Muscle of leg (tissue), 16 donors: ENCODE data around the gene KRTAP20-3. TPM values are rescaled to one million over a fixed set of nuclear protein-coding genes. Genes with fewer than 3 reads are reported as not detected.

Experiments used
- DNase-seq: peaks from one replicate; pipeline ENCODE4 v3.0.0; 2013
- H3K27ac ChIP-seq: one replicate; pipeline ENCODE4 v1.5.1; 2013; ENCODE audit warnings: mild to moderate bottlenecking, low read length, control low read depth
- H3K27me3 ChIP-seq: one replicate; pipeline ENCODE4 v1.6.1; 2013; ENCODE audit warnings: low read length; ENCODE audit not compliant: control insufficient read depth, insufficient read depth
- H3K36me3 ChIP-seq: one replicate; pipeline ENCODE4 v1.6.1; 2013; ENCODE audit warnings: low read length; ENCODE audit not compliant: control insufficient read depth, insufficient read depth
- H3K4me1 ChIP-seq: one replicate; pipeline ENCODE4 v1.6.1; 2013; ENCODE audit warnings: low read length; ENCODE audit not compliant: control insufficient read depth, insufficient read depth
- H3K4me3 ChIP-seq: one replicate; pipeline ENCODE4 v1.5.1; 2013; ENCODE audit warnings: low read length, control low read depth
- H3K9me3 ChIP-seq: replicated peaks from 2 replicates; pipeline ENCODE4 v1.6.1; 2013; ENCODE audit warnings: low read depth, low read length; ENCODE audit not compliant: control insufficient read depth
- WGBS: methylation state at CpG from one replicate; pipeline ENCODE4 v1.1.5; 2013; ENCODE audit warnings: missing lambda C conversion rate; ENCODE audit not compliant: insufficient coverage; 5-methylcytosine and 5-hydroxymethylcytosine counted together
- long read RNA-seq, 11 donors: transcript quantifications; one replicate each; lab custom pipeline, GENCODE V29; 2026
- polyA plus RNA-seq, 8 donors: library from polyadenylated mRNA; unstranded; fragments of 120-200 nt; gene quantifications; one replicate each; pipeline versions ENCODE4 v1.2.1 to v1.2.3, GENCODE V29; 2013; ENCODE audit warnings: inconsistent platforms in 1 of 8, low replicate concordance in 1 of 8; ENCODE audit not compliant: insufficient read length in 8 of 8, insufficient read depth in 1 of 8
- total RNA-seq: library from RNA; stranded (reverse); fragments of 120-200 nt; gene quantifications from one replicate; pipeline ENCODE4 v1.2.4, GENCODE V29; 2013

The KRTAP20-3 gene
- total RNA-seq (not detected), polyA plus RNA-seq (not detected)
- long read RNA-seq, donor 1 = 0 reads
- long read RNA-seq, donor 2 = 0 reads
- long read RNA-seq, donor 3 = 0 reads
- long read RNA-seq, donor 4 = 0 reads
- long read RNA-seq, donor 5 = 0 reads
- long read RNA-seq, donor 6 = 0 reads
- long read RNA-seq, donor 7 = 0 reads
- long read RNA-seq, donor 8 = 0 reads
- long read RNA-seq, donor 9 = 0 reads
- long read RNA-seq, donor 10 = 0 reads
- long read RNA-seq, donor 11 = 0 reads

DNA sequence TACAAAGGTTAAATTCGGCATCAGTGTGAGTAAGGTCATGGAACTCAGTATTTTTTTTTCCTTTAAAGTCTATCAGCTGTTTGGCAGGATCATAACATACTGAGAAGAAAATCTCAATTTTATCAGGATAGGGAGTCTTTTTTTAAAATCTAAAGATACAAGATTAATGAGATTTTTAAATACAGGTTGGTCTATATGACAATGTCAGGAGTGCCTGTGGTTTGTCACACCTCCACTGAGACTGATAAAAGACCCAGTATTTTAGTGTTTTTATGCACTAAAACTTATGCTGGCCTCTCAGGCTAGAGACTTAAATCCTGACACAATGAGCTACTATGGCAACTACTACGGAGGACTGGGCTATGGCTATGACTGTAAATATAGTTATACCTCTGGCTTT is at the start of gene KRTAP20-3:
Gene KRTAP20-3, plus strand, starts transcription at position 301 of the 400 bp plus-strand sequence.
- no peak for DNase-seq
- Histone ChIP-seq H3K36me3 (no peaks in the 10 kb centered on the region), H3K27ac (no peak within 1 kb of the TSS), H3K4me1 (no peaks in the 10 kb centered on the region), H3K9me3 (peaks cover 2% of the 10 kb centered on the region), H3K27me3 (no peaks in the 10 kb centered on the region), H3K4me3 (no peak within 1 kb of the TSS)
- no CpG with 5 or more reads among the region's 2 CpGs for WGBS

- no peaks in the 10 kb centered on the region for H3K27me3 ChIP-seq
- H3K4me3 ChIP-seq = no peak within 1 kb of the TSS
- H3K36me3 ChIP-seq = no peaks in the 10 kb centered on the region
- DNase-seq = no peak
- 95% methylated on average over 6 of the region's 6 CpGs for WGBS
- H3K4me1 ChIP-seq = no peaks in the 10 kb centered on the region
- H3K9me3 ChIP-seq = no peaks in the 10 kb centered on the region
- no peak within 1 kb of the TSS for H3K27ac ChIP-seq
Observed at GRCh38 chr21:30598802-30599201, 43.9 kb upstream of the KRTAP20-3 start, which contains the start of gene KRTAP6-2. Gene KRTAP6-2 (minus strand): TSS chr21:30598902. CDS start chr21:30598874, 28 bp downstream.

GRCh38 chr21:30600787-30601186 is 41.9 kb upstream of the KRTAP20-3 start, which contains the start of gene KRTAP22-1:
Gene KRTAP22-1 (plus strand): TSS chr21:30601087.
- H3K4me1 ChIP-seq = no peaks in the 10 kb centered on the region
- H3K27me3 ChIP-seq = no peaks in the 10 kb centered on the region
- no peak within 1 kb of the TSS for H3K4me3 ChIP-seq
- no peaks in the 10 kb centered on the region for H3K36me3 ChIP-seq
- H3K9me3 ChIP-seq = no peaks in the 10 kb centered on the region
- H3K27ac ChIP-seq = no peak within 1 kb of the TSS
- DNase-seq = no peak
- no CpG with 5 or more reads among the region's 1 CpG for WGBS

GRCh38 chr21:30605968-30606367 is 36.7 kb upstream of the KRTAP20-3 start:
- Histone ChIP-seq H3K27ac (no peak overlapping the region), H3K36me3 (no peaks in the 10 kb centered on the region), H3K27me3 (no peaks in the 10 kb centered on the region), H3K4me3 (no peak overlapping the region), H3K4me1 (no peaks in the 10 kb centered on the region), H3K9me3 (no peaks in the 10 kb centered on the region)
- 94% methylated on average over 2 of the region's 2 CpGs for WGBS
- DNase-seq = no peak

GRCh38 chr21:30612132-30612531 is 30.5 kb upstream of the KRTAP20-3 start:
- Histone ChIP-seq H3K27me3 (no peaks in the 10 kb centered on the region), H3K27ac (no peak overlapping the region), H3K36me3 (no peaks in the 10 kb centered on the region), H3K9me3 (no peaks in the 10 kb centered on the region), H3K4me1 (no peaks in the 10 kb centered on the region), H3K4me3 (no peak overlapping the region)
- no peak for DNase-seq
- 63% methylated on average over 1 of the region's 2 CpGs for WGBS

DNA sequence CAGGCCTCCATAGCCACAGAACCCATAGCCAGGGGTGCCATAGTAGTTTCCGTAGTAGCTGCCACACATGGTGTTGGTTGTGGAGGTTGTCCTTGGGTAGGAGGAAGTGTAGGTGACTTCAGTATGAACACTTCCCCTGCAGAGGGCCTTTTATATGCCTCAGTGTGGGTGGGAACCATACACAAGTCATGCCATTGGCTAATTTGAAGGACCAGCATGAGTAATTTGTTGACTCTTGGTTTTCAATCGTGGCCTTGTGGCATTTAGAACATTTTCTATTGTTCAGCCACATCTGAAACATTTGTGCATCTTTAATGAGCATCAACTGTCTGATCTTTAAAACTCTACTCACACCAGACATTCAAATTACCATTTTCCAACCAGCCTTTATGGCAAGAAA is 28.8 kb upstream of the KRTAP20-3 start, which contains the start of gene KRTAP6-1:
Gene KRTAP6-1, minus strand, starts transcription at position 95 of the 400 bp plus-strand sequence. Its CDS starts 26 bp downstream, at position 69.
- Histone ChIP-seq H3K4me3 (no peak within 1 kb of the TSS), H3K27ac (no peak within 1 kb of the TSS)

GRCh38 chr21:30615199-30615598 is 27.5 kb upstream of the KRTAP20-3 start:
- no peaks in the 10 kb centered on the region for H3K9me3 ChIP-seq
- H3K36me3 ChIP-seq = no peaks in the 10 kb centered on the region
- no peak for DNase-seq
- no peak overlapping the region for H3K27ac ChIP-seq
- no peaks in the 10 kb centered on the region for H3K27me3 ChIP-seq
- no peaks in the 10 kb centered on the region for H3K4me1 ChIP-seq
- no peak overlapping the region for H3K4me3 ChIP-seq

More for the DNA sequence above, 28.8 kb upstream of the KRTAP20-3 start, which contains the start of gene KRTAP6-1:
- DNase-seq = no peak
- H3K36me3 ChIP-seq = no peaks in the 10 kb centered on the region
- no peaks in the 10 kb centered on the region for H3K4me1 ChIP-seq
- no peaks in the 10 kb centered on the region for H3K9me3 ChIP-seq
- no peaks in the 10 kb centered on the region for H3K27me3 ChIP-seq
- WGBS = 60% methylated on average over 1 of the region's 2 CpGs

DNA sequence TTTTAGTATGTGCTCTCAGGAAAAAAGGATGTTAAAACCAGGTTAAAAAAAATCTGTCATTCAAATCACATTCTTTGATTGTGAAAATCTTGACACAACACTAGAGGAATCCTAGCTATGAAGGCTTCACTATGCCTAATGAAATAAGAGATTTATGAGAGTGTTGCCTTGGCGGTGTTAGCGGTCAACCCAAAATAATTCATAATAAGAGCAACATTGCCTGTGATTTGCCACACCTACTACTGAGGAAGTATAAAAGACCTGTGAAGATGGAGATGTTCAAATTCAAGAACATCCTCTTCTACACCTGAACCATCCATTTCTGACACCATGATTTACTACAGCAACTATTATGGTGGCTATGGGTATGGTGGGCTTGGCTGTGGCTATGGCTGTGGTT is 26.5 kb upstream of the KRTAP20-3 start, which contains the start of gene KRTAP20-1:
Gene KRTAP20-1, plus strand, starts transcription at position 301 of the 400 bp plus-strand sequence. Its CDS starts 30 bp downstream, at position 331.
- H3K27ac ChIP-seq = no peak within 1 kb of the TSS
- no peaks in the 10 kb centered on the region for H3K9me3 ChIP-seq
- no peaks in the 10 kb centered on the region for H3K36me3 ChIP-seq
- H3K27me3 ChIP-seq = no peaks in the 10 kb centered on the region
- no CpG with 5 or more reads among the region's 2 CpGs for WGBS
- no peaks in the 10 kb centered on the region for H3K4me1 ChIP-seq
- no peak within 1 kb of the TSS for H3K4me3 ChIP-seq
- no peak for DNase-seq

DNA sequence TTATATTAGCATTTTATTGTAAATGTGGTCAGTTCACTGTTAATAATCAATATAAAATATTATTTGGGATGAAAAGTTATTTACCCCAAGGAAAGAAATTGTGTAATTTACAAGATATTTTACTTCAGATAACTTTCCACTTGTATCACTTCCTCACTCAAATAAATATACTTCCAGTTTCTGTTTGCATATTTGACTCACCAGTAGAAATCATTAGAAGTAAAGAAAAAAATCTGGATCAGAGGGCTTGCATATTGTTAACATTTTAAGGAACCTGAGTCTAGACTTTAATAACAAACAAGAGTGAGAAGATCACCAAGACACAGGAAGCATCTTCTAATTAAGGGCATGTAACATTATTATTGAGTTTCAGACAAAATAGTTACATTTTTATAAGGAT is 22.6 kb upstream of the KRTAP20-3 start:
- no peaks in the 10 kb centered on the region for H3K27me3 ChIP-seq
- no peaks in the 10 kb centered on the region for H3K4me1 ChIP-seq
- peaks cover 9% of the 10 kb centered on the region for H3K9me3 ChIP-seq
- H3K36me3 ChIP-seq = no peaks in the 10 kb centered on the region
- no peak overlapping the region for H3K4me3 ChIP-seq
- H3K27ac ChIP-seq = no peak overlapping the region
- DNase-seq = no peak

GRCh38 chr21:30620522-30620921 is 22.1 kb upstream of the KRTAP20-3 start, which contains the start of gene KRTAP20-4:
Gene KRTAP20-4 (plus strand): TSS chr21:30620627.
- H3K27ac ChIP-seq = no peak within 1 kb of the TSS
- H3K9me3 ChIP-seq = peaks cover 13% of the 10 kb centered on the region
- H3K4me3 ChIP-seq = no peak within 1 kb of the TSS
- no peaks in the 10 kb centered on the region for H3K36me3 ChIP-seq
- no peak for DNase-seq
- H3K4me1 ChIP-seq = no peaks in the 10 kb centered on the region
- WGBS = no CpG with 5 or more reads among the region's 3 CpGs
- no peaks in the 10 kb centered on the region for H3K27me3 ChIP-seq
